Suppressor macrophage (primary cell): ENCODE measurements around the gene PAN2.
A peak's percentile ranks its signal among the peaks of the same experiment; 100 is the strongest.
"Not testable (repeated sequence)": the region's sequence is repeated elsewhere in the genome, so short reads cannot be mapped to it uniquely, and the experiment has no call there.

Source experiments
- DNase-seq, 4 experiments: peaks; one replicate each; pipeline ENCODE4 v3.0.0-alpha.2; 2020 to 2022
- total RNA-seq, 17 experiments: gene quantifications; one replicate each; lab custom pipeline; 2026; ENCODE audit warnings: mixed read lengths in 6 of 17, inconsistent platforms in 3 of 17; lab: John Stamatoyannopoulos, UW

The PAN2 gene
- 5.8 to 34.7 (median 22.5) reads per million in 17 experiments for total RNA-seq

GRCh38 chr12:56333679-56334489 is at the start of gene PAN2:
PAN2 (minus strand) TSS chr12:56334000; CDS start chr12:56333094, 906 bp downstream.
- peak; percentile 97 to 99 (median 98) for DNase-seq

- DNase-seq: no peak
Observed at GRCh38 chr12:56382611-56383010, 48.8 kb upstream of the PAN2 start.

- DNase-seq: no peak
Observed at GRCh38 chr12:56377989-56378316, 44.2 kb upstream of the PAN2 start.

- peak; percentile 2 to 46 (median 16) for DNase-seq
Observed at GRCh38 chr12:56377310-56377988, 43.6 kb upstream of the PAN2 start.

GRCh38 chr12:56375598-56376434 is 42.0 kb upstream of the PAN2 start:
- DNase-seq: peak; percentile 9 to 31 (median 20)

GRCh38 chr12:56374726-56375597 is 41.2 kb upstream of the PAN2 start:
- DNase-seq: peak in 1 of 4 experiments; percentile 8

GRCh38 chr12:56373515-56373914 is 39.7 kb upstream of the PAN2 start:
- no peak for DNase-seq

- DNase-seq: no peak
Observed at GRCh38 chr12:56366948-56367347, 33.1 kb upstream of the PAN2 start.

- DNase-seq: no peak
Observed at GRCh38 chr12:56362130-56363059, 28.6 kb upstream of the PAN2 start, which contains the start of gene APOF. APOF (minus strand) TSS chr12:56362857; CDS start chr12:56362745, 112 bp downstream.

- DNase-seq: no peak
Observed at GRCh38 chr12:56361487-56362129, 27.8 kb upstream of the PAN2 start.

GRCh38 chr12:56359851-56360767 is 26.3 kb upstream of the PAN2 start, which contains the start of gene STAT2:
STAT2 (minus strand) TSS chr12:56360107; CDS start chr12:56356571, 3,536 bp downstream.
- DNase-seq: peak; percentile 99 to 100 (median 99)

- peak; percentile 49 to 77 (median 62) for DNase-seq
Observed at GRCh38 chr12:56358836-56359532, 25.2 kb upstream of the PAN2 start.

- no peak for DNase-seq
Observed at GRCh38 chr12:56351325-56351724, 17.5 kb upstream of the PAN2 start.

GRCh38 chr12:56350662-56351061 is 16.9 kb upstream of the PAN2 start:
- DNase-seq: no peak

GRCh38 chr12:56348776-56349175 is 15.0 kb upstream of the PAN2 start:
- DNase-seq: no peak

GRCh38 chr12:56347255-56347654 is 13.5 kb upstream of the PAN2 start:
- DNase-seq: not testable (repeated sequence)

- peak in 2 of 4 experiments; percentile 24 to 40 for DNase-seq
Observed at GRCh38 chr12:56346675-56347074, 12.9 kb upstream of the PAN2 start.

- DNase-seq: not testable (repeated sequence)
Observed at GRCh38 chr12:56342290-56342689, 8.5 kb upstream of the PAN2 start.
